Measurements from ENCODE around the gene IGFLR1.

GRCh38 chr19:35789195-35789977 is 47.1 kb upstream of the IGFLR1 start:
- TF ChIP-seq CTCF (IDR thresholded peaks at IDR 0.05; ENCODE audit: low read length) = no peak
- no peak for TF ChIP-seq EZH2 (IDR thresholded peaks at IDR 0.05; ENCODE audit: borderline replicate concordance, low read length)

All from OCI-LY1 (cell line).